Transverse colon (tissue), 4 donors: ENCODE measurements around the gene ST6GALNAC6. TPM values are rescaled to one million over a fixed set of nuclear protein-coding genes. Genes with fewer than 3 reads are reported as not detected.

Experiments
- DNase-seq: peaks from one replicate; pipeline ENCODE4 v3.0.0-alpha.2; 2019
- H3K27ac ChIP-seq, 4 donors: fragments of 200-600 bp; sonication (generic); 2 replicates each; pipeline ENCODE4 v1.5.1; 2016 to 2018; ENCODE audit warnings: inconsistent platforms in 4 of 4
- H3K27me3 ChIP-seq: fragments of 200-600 bp; sonication (generic); 2 replicates; pipeline ENCODE4 v1.5.1; 2017; ENCODE audit warnings: inconsistent platforms
- H3K36me3 ChIP-seq, 4 donors: fragments of 200-600 bp; sonication (generic); 2 replicates each; pipeline ENCODE4 v1.5.1; 2017 to 2019; ENCODE audit warnings: inconsistent platforms in 4 of 4
- H3K4me1 ChIP-seq, 4 donors: fragments of 200-600 bp; sonication (generic); 2 replicates each; pipeline ENCODE4 v1.5.1; 2017 to 2020; ENCODE audit warnings: inconsistent platforms in 4 of 4
- H3K4me3 ChIP-seq, 4 donors: fragments of 200-600 bp; sonication (generic); 1 replicate in 1 of 4; 2 replicates in 3 of 4; pipeline versions ENCODE4 v1.5.1 to v1.6.1; 2017 to 2019; ENCODE audit warnings: inconsistent platforms in 4 of 4
- H3K9me3 ChIP-seq, 2 donors: fragments of 200-600 bp; sonication (generic); 2 replicates each; pipeline ENCODE4 v1.5.1; 2017 to 2019; ENCODE audit warnings: inconsistent platforms in 2 of 2
- CTCF ChIP-seq, 5 experiments: fragments of 200-600 bp in 3 of 5; fragments of 450-650 bp in 2 of 5; sonication (generic) in 3 of 5; IDR thresholded peaks; 1 replicate in 2 of 5; 2 replicates in 3 of 5; pipeline ENCODE4 v1.5.1; 2016 to 2017; ENCODE audit warnings: antibody characterized with exemption in 5 of 5, inconsistent platforms in 3 of 5, mild to moderate bottlenecking in 2 of 5, moderate library complexity in 1 of 5
- EP300 ChIP-seq: sonication (generic); formaldehyde crosslinking; IDR thresholded peaks from one replicate; pipeline ENCODE4 v1.6.1; 2017; ENCODE audit warnings: antibody characterized with exemption, low read depth
- POLR2A ChIP-seq: fragments of 450-650 bp; IDR thresholded peaks from one replicate; pipeline ENCODE4 v1.6.1; 2016; ENCODE audit warnings: antibody characterized with exemption, mild to moderate bottlenecking, moderate library complexity
- POLR2AphosphoS5 ChIP-seq, 3 donors: sonication (generic); formaldehyde crosslinking; IDR thresholded peaks; one replicate each; pipeline ENCODE4 v1.6.1; 2016; ENCODE audit warnings: antibody characterized with exemption in 3 of 3
- WGBS, 2 donors: methylation state at CpG; one replicate each; pipeline ENCODE4 v1.1.5; 2018; ENCODE audit warnings: low coverage in 1 of 2; 5-methylcytosine and 5-hydroxymethylcytosine counted together
- in situ Hi-C, 4 donors: fragments of 200-750 bp; cut with MboI; loops; one replicate each; pipeline versions ENCODE4 v1.15.0 to v1.15.1; 2017; ENCODE audit warnings: low sequenced_read_pairs in 3 of 4, low pct_ligation_motif_present in 1 of 4, low pct_unique_long_range_greater_than_20kb in 1 of 4
- intact Hi-C: fragments of 100-400 bp; cut with DNase I; formaldehyde crosslinking; loops from one replicate; pipeline ENCODE4 v1.15.1; 2023; ENCODE audit warnings: low total_unique reads
- total RNA-seq, 4 donors: library from RNA; depleted of rRNA; stranded (reverse); fragments of >200 nt; gene quantifications; one replicate each; pipeline ENCODE4 v1.1.0, GENCODE V29; 2016

ST6GALNAC6 gene
- total RNA-seq, 4 donors from 2014 or later: 41.0 to 80.4 (median 75.7) TPM

GRCh38 chr9:127880143-127880542 lies 19.3 kb downstream of the ST6GALNAC6 start:
- intact Hi-C loops: no loop called here

GRCh38 chr9:127878652-127879390 lies 20.6 kb downstream of the ST6GALNAC6 start:
- intact Hi-C loops (no loop called here), in situ Hi-C loops (no loop called here)
- peaks cover 32 to 41% (median 38%) of the 10 kb centered on the region in 4 donors for H3K4me1 ChIP-seq
- H3K4me3 ChIP-seq: no peak overlapping the region
- no peak for TF ChIP-seq CTCF (IDR thresholded peaks at IDR 0.05)
- TF ChIP-seq EP300: no peak
- TF ChIP-seq POLR2AphosphoS5 (IDR thresholded peaks at IDR 0.05): no peak
- no peak for TF ChIP-seq POLR2A
- H3K36me3 ChIP-seq: no peaks in the 10 kb centered on the region
- WGBS, 2 donors: 13 to 53% methylated on average over 1 to 8 of the region's 8 CpGs
- DNase-seq: no peak
- no peaks in the 10 kb centered on the region for H3K9me3 ChIP-seq
- H3K27ac ChIP-seq: no peak overlapping the region
- H3K27me3 ChIP-seq: no peaks in the 10 kb centered on the region

More at GRCh38 chr9:127880143-127880542, 19.3 kb downstream of the ST6GALNAC6 start:
- Histone ChIP-seq H3K4me3 (no peak overlapping the region), H3K27me3 (no peaks in the 10 kb centered on the region), H3K4me1 (peaks cover 23 to 28% (median 27%) of the 10 kb centered on the region in 4 donors), H3K36me3 (no peaks in the 10 kb centered on the region), H3K9me3 (no peaks in the 10 kb centered on the region), H3K27ac (no peak overlapping the region)
- DNase-seq: no peak
- 68 to 70% methylated on average over 2 to 8 of the region's 8 CpGs for WGBS, 2 donors
- in situ Hi-C loops: no loop called here
- no peak for TF ChIP-seq POLR2AphosphoS5 (IDR thresholded peaks at IDR 0.05)
- TF ChIP-seq POLR2A: no peak
- TF ChIP-seq CTCF (IDR thresholded peaks at IDR 0.05): no peak
- TF ChIP-seq EP300: no peak

- Histone ChIP-seq H3K9me3 (no peaks in the 10 kb centered on the region), H3K36me3 (no peaks in the 10 kb centered on the region), H3K27ac (peak overlapping the region; percentile 44 to 90 (median 80)), H3K4me3 (peak overlapping the region; percentile 44 to 73 (median 54)), H3K27me3 (no peaks in the 10 kb centered on the region), H3K4me1 (peaks cover 37 to 44% (median 40%) of the 10 kb centered on the region in 4 donors)
- TF ChIP-seq POLR2AphosphoS5 (IDR thresholded peaks at IDR 0.05) (no peak), CTCF (IDR thresholded peaks at IDR 0.05) (no peak), EP300 (no peak), POLR2A (no peak)
- DNase-seq: no peak
- WGBS, 2 donors: 53% methylated on average over 18 of the region's 18 CpGs; no CpG with 5 or more reads in 1 of the 2 donors
- intact Hi-C loops (no loop called here), in situ Hi-C loops (no loop called here)
Observed at GRCh38 chr9:127878001-127878651, 21.3 kb downstream of the ST6GALNAC6 start.

GRCh38 chr9:127877566-127877998 lies 21.8 kb downstream of the ST6GALNAC6 start, which contains the start of gene AK1:
TSS of gene AK1 (minus strand) at chr9:127877675. CDS start at chr9:127874617, 3,058 bp downstream.
- TF ChIP-seq POLR2A (peak; percentile 37), POLR2AphosphoS5 (IDR thresholded peaks at IDR 0.05) (peak; percentile 68 to 83 (median 80)), CTCF (IDR thresholded peaks at IDR 0.05) (no peak), EP300 (no peak)
- in situ Hi-C loops (no loop called here), intact Hi-C loops (no loop called here)
- peak within 1 kb of the TSS; percentile 44 to 90 (median 80) for H3K27ac ChIP-seq
- H3K9me3 ChIP-seq: no peaks in the 10 kb centered on the region
- no peaks in the 10 kb centered on the region for H3K27me3 ChIP-seq
- peaks cover 37 to 44% (median 40%) of the 10 kb centered on the region in 4 donors for H3K4me1 ChIP-seq
- WGBS, 2 donors: 1% methylated on average over 25 of the region's 44 CpGs; no CpG with 5 or more reads in 1 of the 2 donors
- peak; percentile 84 for DNase-seq
- peak within 1 kb of the TSS; percentile 44 to 73 (median 54) for H3K4me3 ChIP-seq
- no peaks in the 10 kb centered on the region for H3K36me3 ChIP-seq
